ENCODE measurements around the gene SDHC.

SDHC gene

DNA sequence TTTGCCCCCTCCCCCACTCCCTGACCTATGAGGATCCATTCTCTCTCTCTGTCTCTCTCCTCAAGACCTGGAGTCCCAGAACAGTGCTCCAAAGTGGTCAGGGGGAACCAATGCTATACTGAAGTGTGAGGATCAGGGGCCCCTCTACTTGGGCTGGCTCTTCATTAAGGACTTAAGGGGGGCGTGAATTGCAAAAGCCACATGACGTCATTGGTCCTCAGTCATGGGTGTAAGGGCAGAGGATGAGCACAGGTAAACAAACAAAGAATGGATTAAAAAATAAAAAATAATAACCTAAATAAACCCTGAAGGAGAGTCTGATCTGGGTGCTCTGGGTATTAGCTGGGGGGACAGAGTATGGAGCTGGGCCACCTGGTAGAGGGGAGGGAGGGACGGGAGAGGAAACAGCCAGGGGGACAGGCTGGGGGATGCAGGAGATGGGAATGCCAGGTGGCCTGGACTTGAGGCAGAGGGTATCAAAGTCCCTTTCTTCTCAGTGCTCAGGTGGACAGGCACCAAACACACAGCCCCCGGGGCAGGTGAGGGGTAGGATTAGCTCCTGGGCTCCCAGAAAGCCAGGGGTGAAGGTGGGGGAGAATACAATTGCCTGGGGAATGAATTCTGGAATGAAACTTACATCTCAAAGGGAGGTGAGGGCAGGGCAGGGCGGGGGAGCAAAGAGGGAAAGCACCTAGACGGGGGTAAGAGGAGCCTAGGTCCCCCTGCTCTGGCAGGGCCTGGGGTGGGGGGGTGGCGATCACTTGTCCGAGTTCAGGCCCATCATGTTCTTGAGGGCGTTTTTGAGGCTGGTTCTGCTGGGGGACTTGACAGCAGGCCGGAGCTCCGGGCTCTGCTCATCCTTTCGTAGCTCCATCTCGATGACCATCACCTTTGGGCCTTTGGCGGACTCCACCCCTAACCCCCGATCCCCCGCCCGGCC, 9.0 kb upstream of the SDHC start:
- no peak overlapping the region for H2BK120ac ChIP-seq (ENCODE audit: low read depth, low read length)
- no peak overlapping the region for H2BK5ac ChIP-seq (ENCODE audit: low read length)
- no peak overlapping the region for H2BK15ac ChIP-seq (ENCODE audit: low read length)
- H3K27ac ChIP-seq (replicated peaks; ENCODE audit: low read length), result no peak overlapping the region
- no CpG with 5 or more reads among the region's 17 CpGs for WGBS, 2 donors (ENCODE audit: extremely low coverage in 2 of 2, insufficient read length in 2 of 2, insufficient replicate concordance in 1 of 2)
- peaks cover 14 to 19% of the 10 kb centered on the region in 2 donors for H3K4me1 ChIP-seq (ENCODE audit: control insufficient read depth in 2 of 2, insufficient read depth in 1 of 2, low read depth in 1 of 2, low read length in 2 of 2)
- H3K27me3 ChIP-seq (ENCODE audit: control insufficient read depth in 3 of 3, insufficient read depth in 3 of 3, low read depth in 1 of 3, low read length in 3 of 3), result no peaks in the 10 kb centered on the region
- peak overlapping the region; percentile 45 to 89 for H3K4me3 ChIP-seq (ENCODE audit: low read length in 2 of 2)
- peak overlapping the region; percentile 75 for H3K4me2 ChIP-seq (ENCODE audit: insufficient read depth, low read length, poor library complexity, severe bottlenecking)
- H4K91ac ChIP-seq (ENCODE audit: low read depth, low read length, poor library complexity), result no peak overlapping the region
- H2AK5ac ChIP-seq (ENCODE audit: low read depth, low read length), result no peak overlapping the region
- H3K9me3 ChIP-seq (replicated peaks in 1 of 2; ENCODE audit: control insufficient read depth in 2 of 2, insufficient read depth in 1 of 2, low read depth in 1 of 2, low read length in 2 of 2), result no peaks in the 10 kb centered on the region
- H3K36me3 ChIP-seq (replicated peaks in 1 of 2; ENCODE audit: control insufficient read depth in 2 of 2, insufficient read depth in 2 of 2, low read length in 2 of 2), result no peaks in the 10 kb centered on the region
- H2AFZ ChIP-seq (ENCODE audit: low read length), result peak overlapping the region; percentile 88
- H4K8ac ChIP-seq (ENCODE audit: low read depth, low read length), result no peak overlapping the region
- H3K4ac ChIP-seq (ENCODE audit: low read length), result no peak overlapping the region
- H3K79me1 ChIP-seq (ENCODE audit: low read depth, low read length), result no peaks in the 10 kb centered on the region
- H3K18ac ChIP-seq (ENCODE audit: low read length), result peak overlapping the region; percentile 76
- DNase-seq (ENCODE audit: low spot score), result no peak
- H3K9ac ChIP-seq (ENCODE audit: low read depth, low read length, poor library complexity), result peak overlapping the region; percentile 92
- no peak overlapping the region for H3K23ac ChIP-seq (ENCODE audit: low read depth, low read length, poor library complexity)
- no peak overlapping the region for H2BK12ac ChIP-seq (ENCODE audit: low read length)
- no peak overlapping the region for H3K14ac ChIP-seq (ENCODE audit: low read length)

DNA sequence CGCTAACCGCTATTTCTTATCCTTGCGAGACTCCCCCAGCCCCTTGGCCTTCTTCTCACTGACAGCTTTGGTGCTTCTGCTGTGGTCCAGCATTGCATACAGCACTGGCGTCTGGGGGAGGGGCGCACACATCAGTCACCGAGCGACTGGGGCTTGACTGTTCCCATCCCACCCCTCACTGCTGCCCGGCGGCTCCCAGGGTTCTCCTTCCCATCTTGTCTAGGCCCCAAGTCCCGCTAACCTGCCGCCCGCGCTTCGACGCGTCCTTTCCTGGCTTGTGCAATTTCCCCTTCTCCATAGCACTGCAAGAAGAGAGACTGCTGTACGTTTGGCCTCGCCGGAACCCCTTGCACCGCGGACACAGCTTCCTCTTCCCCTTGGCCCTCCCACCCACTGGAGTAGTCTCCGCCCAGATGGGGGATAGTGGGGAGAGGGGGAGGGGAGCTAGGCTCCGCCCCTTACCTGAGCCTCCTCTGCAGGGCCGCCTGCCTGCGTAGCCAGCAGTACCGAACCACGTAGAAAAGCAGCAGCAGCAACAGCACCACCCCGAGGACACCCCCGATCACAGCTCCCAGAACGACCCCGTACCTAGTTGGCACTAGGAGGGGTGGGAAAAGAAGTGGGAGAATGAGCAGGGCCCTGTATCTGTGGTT, 8.2 kb upstream of the SDHC start:
- no peak overlapping the region for H2AK5ac ChIP-seq (ENCODE audit: low read depth, low read length)
- H2BK120ac ChIP-seq (ENCODE audit: low read depth, low read length), result no peak overlapping the region
- peaks cover 16 to 20% of the 10 kb centered on the region in 2 donors for H3K4me1 ChIP-seq (ENCODE audit: control insufficient read depth in 2 of 2, insufficient read depth in 1 of 2, low read depth in 1 of 2, low read length in 2 of 2)
- no peaks in the 10 kb centered on the region for H3K9me3 ChIP-seq (replicated peaks in 1 of 2; ENCODE audit: control insufficient read depth in 2 of 2, insufficient read depth in 1 of 2, low read depth in 1 of 2, low read length in 2 of 2)
- no peak overlapping the region for H3K23ac ChIP-seq (ENCODE audit: low read depth, low read length, poor library complexity)
- peak overlapping the region; percentile 75 for H3K4me2 ChIP-seq (ENCODE audit: insufficient read depth, low read length, poor library complexity, severe bottlenecking)
- H3K36me3 ChIP-seq (replicated peaks in 1 of 2; ENCODE audit: control insufficient read depth in 2 of 2, insufficient read depth in 2 of 2, low read length in 2 of 2), result no peaks in the 10 kb centered on the region
- H2BK12ac ChIP-seq (ENCODE audit: low read length), result no peak overlapping the region
- peak overlapping the region; percentile 92 for H3K9ac ChIP-seq (ENCODE audit: low read depth, low read length, poor library complexity)
- H4K8ac ChIP-seq (ENCODE audit: low read depth, low read length), result peak overlapping the region; percentile 72
- no peak overlapping the region for H3K27ac ChIP-seq (replicated peaks; ENCODE audit: low read length)
- peak overlapping the region; percentile 76 for H3K18ac ChIP-seq (ENCODE audit: low read length)
- no peaks in the 10 kb centered on the region for H3K79me1 ChIP-seq (ENCODE audit: low read depth, low read length)
- no peak overlapping the region for H2BK5ac ChIP-seq (ENCODE audit: low read length)
- no peak overlapping the region for H3K14ac ChIP-seq (ENCODE audit: low read length)
- no peak overlapping the region for H2BK15ac ChIP-seq (ENCODE audit: low read length)
- no peak overlapping the region for H4K91ac ChIP-seq (ENCODE audit: low read depth, low read length, poor library complexity)
- peak overlapping the region; percentile 88 for H2AFZ ChIP-seq (ENCODE audit: low read length)
- no peaks in the 10 kb centered on the region for H3K27me3 ChIP-seq (ENCODE audit: control insufficient read depth in 3 of 3, insufficient read depth in 3 of 3, low read depth in 1 of 3, low read length in 3 of 3)
- H3K4me3 ChIP-seq (ENCODE audit: low read length in 2 of 2), result peak overlapping the region; percentile 45 to 89
- H3K4ac ChIP-seq (ENCODE audit: low read length), result no peak overlapping the region
- no CpG with 5 or more reads among the region's 31 CpGs for WGBS, 2 donors (ENCODE audit: extremely low coverage in 2 of 2, insufficient read length in 2 of 2, insufficient replicate concordance in 1 of 2)
- DNase-seq (ENCODE audit: low spot score), result peak; percentile 56

DNA sequence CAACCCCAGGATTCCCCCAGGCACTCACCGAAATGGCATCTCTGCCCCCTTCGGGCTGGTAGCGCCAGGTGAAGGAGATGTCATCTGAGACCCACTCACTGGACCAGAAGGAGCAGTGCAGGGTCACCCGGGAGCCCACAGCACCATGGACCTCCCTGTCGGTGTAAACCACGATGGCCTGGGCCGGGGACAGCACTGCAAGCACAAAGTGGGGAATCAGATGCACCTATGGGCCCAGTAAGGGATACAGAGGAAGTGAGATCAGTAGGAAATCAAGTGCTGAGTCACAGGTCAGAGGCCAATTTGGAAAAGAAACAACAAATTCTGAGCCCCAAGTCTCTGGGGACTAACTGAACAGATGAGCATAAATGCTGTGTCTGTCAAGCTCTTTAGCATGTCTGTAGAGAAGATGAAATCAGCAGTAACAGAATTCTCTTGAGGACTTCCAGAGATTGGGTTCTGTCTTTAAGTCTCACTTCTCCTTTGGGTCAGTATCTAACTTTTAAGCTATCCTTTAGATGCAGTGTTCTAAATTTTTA, 6.9 kb upstream of the SDHC start:
- Histone ChIP-seq H2BK5ac (ENCODE audit: low read length) (no peak overlapping the region), H2AFZ (ENCODE audit: low read length) (peak overlapping the region; percentile 45), H4K91ac (ENCODE audit: low read depth, low read length, poor library complexity) (no peak overlapping the region)

More for the DNA sequence above, 6.9 kb upstream of the SDHC start:
- no peak overlapping the region for H3K23ac ChIP-seq (ENCODE audit: low read depth, low read length, poor library complexity)
- no peak overlapping the region for H3K4ac ChIP-seq (ENCODE audit: low read length)
- H3K9ac ChIP-seq (ENCODE audit: low read depth, low read length, poor library complexity), result no peak overlapping the region
- no peak overlapping the region for H4K8ac ChIP-seq (ENCODE audit: low read depth, low read length)
- no CpG with 5 or more reads among the region's 7 CpGs for whole genome bisulfite sequencing, 2 donors (ENCODE audit: extremely low coverage in 2 of 2, insufficient read length in 2 of 2, insufficient replicate concordance in 1 of 2)
- peak overlapping the region; percentile 36 for H2BK12ac ChIP-seq (ENCODE audit: low read length)
- no peaks in the 10 kb centered on the region for H3K27me3 ChIP-seq (ENCODE audit: control insufficient read depth in 3 of 3, insufficient read depth in 3 of 3, low read depth in 1 of 3, low read length in 3 of 3)
- no peak overlapping the region for H2BK15ac ChIP-seq (ENCODE audit: low read length)
- H3K27ac ChIP-seq (replicated peaks; ENCODE audit: low read length), result no peak overlapping the region
- no peak overlapping the region for H3K18ac ChIP-seq (ENCODE audit: low read length)
- H3K4me3 ChIP-seq (ENCODE audit: low read length in 2 of 2), result no peak overlapping the region
- H3K4me2 ChIP-seq (ENCODE audit: insufficient read depth, low read length, poor library complexity, severe bottlenecking), result no peak overlapping the region
- no peak for DNase-seq (ENCODE audit: low spot score)
- peak overlapping the region; percentile 32 for H3K14ac ChIP-seq (ENCODE audit: low read length)
- H3K9me3 ChIP-seq (replicated peaks in 1 of 2; ENCODE audit: control insufficient read depth in 2 of 2, insufficient read depth in 1 of 2, low read depth in 1 of 2, low read length in 2 of 2), result no peaks in the 10 kb centered on the region
- H2AK5ac ChIP-seq (ENCODE audit: low read depth, low read length), result no peak overlapping the region
- H3K79me1 ChIP-seq (ENCODE audit: low read depth, low read length), result no peaks in the 10 kb centered on the region
- H3K36me3 ChIP-seq (replicated peaks in 1 of 2; ENCODE audit: control insufficient read depth in 2 of 2, insufficient read depth in 2 of 2, low read length in 2 of 2), result no peaks in the 10 kb centered on the region
- H2BK120ac ChIP-seq (ENCODE audit: low read depth, low read length), result no peak overlapping the region
- peaks cover 16 to 20% of the 10 kb centered on the region in 2 donors for H3K4me1 ChIP-seq (ENCODE audit: control insufficient read depth in 2 of 2, insufficient read depth in 1 of 2, low read depth in 1 of 2, low read length in 2 of 2)
